ENCODE data around the gene MAGI2.
"Not testable (repeated sequence)": the region's sequence is repeated elsewhere in the genome, so short reads cannot be mapped to it uniquely, and the experiment has no call there.

Gene MAGI2

GRCh38 chr7:78642751-78643150, 810.7 kb downstream of the MAGI2 start:
- no peak for DNase-seq (ENCODE audit: low read depth in 2 of 2)

DNA sequence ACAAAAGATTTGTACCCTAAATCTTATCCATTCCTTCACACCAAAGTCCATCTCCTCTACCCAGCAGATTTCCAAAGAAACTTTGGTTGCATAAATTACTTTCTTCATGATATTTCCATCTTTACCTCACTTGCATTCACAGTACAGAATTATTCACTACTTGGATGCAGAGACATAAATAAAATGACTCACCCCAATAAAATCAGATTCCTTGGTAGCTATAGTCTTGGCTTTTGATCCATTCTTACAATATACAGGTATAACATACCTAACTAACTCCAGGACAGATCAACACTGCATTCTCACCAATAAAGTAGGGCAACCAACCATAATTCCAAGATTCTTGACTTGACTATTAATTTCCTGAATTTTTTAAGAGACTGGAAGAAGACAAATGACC, 815.1 kb downstream of the MAGI2 start:
- no peak for DNase-seq (ENCODE audit: low read depth in 2 of 2)

- DNase-seq (ENCODE audit: low read depth in 2 of 2), result no peak
Observed at GRCh38 chr7:78636727-78637126, 816.7 kb downstream of the MAGI2 start.

GRCh38 chr7:78635026-78635793, 818.3 kb downstream of the MAGI2 start:
- DNase-seq (ENCODE audit: low read depth in 2 of 2), result no peak

GRCh38 chr7:78634093-78634492, 819.4 kb downstream of the MAGI2 start:
- no peak for DNase-seq (ENCODE audit: low read depth in 2 of 2)

DNA sequence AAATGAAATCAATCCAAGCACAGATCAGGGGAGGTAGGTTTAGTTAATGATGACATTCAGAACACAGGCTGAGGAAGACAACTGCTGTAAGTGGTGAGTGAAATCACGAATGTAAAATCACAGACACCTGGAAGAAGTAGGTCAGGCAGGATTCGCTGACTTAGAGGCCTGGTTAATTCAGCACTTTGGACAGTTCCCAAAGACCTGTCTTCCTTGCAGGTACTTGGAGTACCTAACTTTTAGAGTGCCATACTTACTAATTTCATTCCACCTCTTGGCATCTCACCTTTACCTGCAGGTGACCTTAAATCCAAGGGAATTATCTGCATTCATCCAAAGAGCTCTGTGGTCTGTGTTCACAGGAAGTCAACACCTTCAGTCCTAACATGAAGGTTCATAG, 832.5 kb downstream of the MAGI2 start:
- no peak for DNase-seq (ENCODE audit: low read depth in 2 of 2)

GRCh38 chr7:78616539-78616938, 836.9 kb downstream of the MAGI2 start:
- no peak for DNase-seq (ENCODE audit: low read depth in 2 of 2)

DNA sequence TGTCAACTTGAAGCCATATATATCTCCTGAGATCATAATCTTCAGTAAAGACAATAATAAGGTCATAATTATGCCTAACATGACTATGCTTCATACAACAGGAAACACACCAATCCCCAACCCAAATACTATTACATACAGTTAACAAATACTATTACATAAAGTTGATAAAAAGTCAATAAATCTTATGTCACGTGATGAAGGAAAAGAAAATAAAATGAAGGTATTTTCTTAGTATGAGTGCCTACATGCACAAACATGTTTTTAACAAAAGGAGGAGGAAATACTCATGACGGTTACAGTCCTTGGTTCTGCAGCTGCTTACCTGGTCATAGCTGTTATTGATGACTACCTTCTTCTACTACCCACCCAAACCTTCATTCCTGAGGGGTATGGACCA, 844.2 kb downstream of the MAGI2 start:
- no peak for DNase-seq (ENCODE audit: low read depth in 2 of 2)

GRCh38 chr7:78607099-78607498, 846.4 kb downstream of the MAGI2 start:
- no peak for DNase-seq (ENCODE audit: low read depth in 2 of 2)

DNA sequence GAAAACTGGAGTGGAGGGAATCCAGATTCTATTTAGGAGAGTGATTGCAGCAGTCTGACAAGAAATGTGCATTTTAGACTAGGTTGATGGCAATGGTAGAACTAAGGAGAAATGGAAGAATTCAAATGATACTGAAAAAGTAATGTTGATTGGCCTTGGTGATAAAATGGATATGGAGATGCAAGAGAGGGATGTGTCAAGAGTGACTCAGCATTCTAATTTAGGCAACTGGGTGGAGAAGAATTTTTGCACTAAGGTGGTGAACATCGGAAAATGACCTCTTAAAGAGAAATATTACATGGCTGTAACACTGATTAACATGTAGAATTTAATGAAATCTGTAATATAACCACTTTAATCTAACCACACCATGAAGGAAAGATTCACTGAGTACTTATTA, 848.3 kb downstream of the MAGI2 start:
- DNase-seq (ENCODE audit: low read depth in 2 of 2), result no peak

GRCh38 chr7:78601728-78602127, 851.7 kb downstream of the MAGI2 start:
- no peak for DNase-seq (ENCODE audit: low read depth in 2 of 2)

DNA sequence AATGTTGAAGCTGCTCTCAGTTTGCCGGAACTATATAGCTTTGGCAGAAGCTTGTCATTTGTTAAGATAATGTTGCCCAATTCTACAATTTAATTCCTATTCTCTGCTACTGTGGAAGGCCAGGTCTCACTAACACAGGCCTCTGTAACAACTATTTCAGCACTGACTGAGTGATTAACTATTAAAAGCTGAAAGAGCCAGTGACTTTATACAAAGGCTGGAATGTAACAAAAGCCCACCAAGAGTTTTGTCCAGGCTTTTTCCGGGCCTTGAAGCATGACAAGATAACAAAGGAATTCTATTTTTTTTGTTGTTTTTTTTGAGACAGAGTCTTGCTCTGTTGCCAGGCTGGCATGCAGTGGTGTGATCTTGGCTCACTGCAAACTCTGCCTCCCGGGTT, 859.3 kb downstream of the MAGI2 start:
- no peak for DNase-seq (ENCODE audit: low read depth in 2 of 2)

- DNase-seq (ENCODE audit: low read depth in 2 of 2), result no peak
Observed at GRCh38 chr7:78588393-78588792, 865.1 kb downstream of the MAGI2 start.

GRCh38 chr7:78587443-78588044, 865.9 kb downstream of the MAGI2 start:
- DNase-seq (ENCODE audit: low read depth in 2 of 2), result no peak

- DNase-seq (ENCODE audit: low read depth in 2 of 2), result no peak
Observed at GRCh38 chr7:78585980-78586379, 867.5 kb downstream of the MAGI2 start.

DNA sequence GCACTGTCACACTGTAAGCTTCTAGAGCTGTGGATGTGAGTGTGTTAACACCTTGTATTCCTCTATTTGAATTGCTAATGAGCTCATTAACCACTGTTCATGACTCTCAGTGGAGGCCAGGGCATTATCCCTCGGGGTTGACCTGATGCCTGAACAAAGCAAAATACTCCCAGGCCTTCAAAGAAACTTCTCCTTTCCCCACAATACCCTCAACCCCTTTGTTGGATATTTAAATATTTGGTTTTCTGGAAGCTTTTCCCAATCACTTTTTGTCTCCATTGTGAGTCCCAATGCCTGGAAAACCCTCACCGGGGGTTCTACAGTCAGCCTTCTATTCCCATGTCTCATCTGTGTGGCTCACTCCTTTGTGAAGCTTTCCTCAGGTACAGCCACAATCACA, 874.8 kb downstream of the MAGI2 start:
- DNase-seq (ENCODE audit: low read depth in 2 of 2), result no peak

DNA sequence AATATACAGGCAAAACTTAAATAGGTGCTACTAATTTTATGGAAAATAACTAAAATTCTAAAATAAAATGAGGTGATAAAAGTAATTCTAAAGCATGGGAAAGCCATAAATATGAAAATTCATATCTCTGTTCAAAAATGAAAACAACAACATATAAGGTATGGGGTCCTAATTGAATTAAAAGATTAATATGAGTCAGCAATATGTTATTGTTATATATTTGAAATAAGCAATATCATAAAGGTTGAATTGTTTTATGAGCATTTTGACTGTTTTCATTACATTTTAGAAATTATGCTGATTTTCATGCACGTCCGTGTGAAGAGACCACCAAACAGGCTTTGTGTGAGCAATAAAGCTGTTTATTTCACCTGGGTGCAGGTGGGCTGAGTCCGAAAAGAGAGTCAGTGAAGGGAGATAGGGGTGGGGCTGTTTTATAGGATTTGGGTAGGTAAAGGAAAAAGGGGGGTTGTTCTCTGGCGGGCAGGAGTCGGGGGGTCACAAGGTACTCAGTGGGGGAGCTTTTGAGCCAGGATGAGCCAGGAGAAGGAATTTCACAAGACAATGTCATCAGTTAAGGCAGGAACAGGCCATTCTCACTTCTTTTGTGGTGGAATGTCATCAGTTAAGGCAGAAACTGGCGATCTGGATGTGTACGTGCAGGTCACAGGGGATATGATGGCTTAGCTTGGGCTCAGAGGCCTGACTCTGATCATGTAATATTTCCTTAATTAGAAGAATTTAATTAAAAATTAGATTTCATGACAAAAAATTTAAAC, 876.1 kb downstream of the MAGI2 start:
- not testable (repeated sequence) for DNase-seq (ENCODE audit: low read depth in 2 of 2)

GRCh38 chr7:78576236-78576635, 877.2 kb downstream of the MAGI2 start:
- no peak for DNase-seq (ENCODE audit: low read depth in 2 of 2)

DNA sequence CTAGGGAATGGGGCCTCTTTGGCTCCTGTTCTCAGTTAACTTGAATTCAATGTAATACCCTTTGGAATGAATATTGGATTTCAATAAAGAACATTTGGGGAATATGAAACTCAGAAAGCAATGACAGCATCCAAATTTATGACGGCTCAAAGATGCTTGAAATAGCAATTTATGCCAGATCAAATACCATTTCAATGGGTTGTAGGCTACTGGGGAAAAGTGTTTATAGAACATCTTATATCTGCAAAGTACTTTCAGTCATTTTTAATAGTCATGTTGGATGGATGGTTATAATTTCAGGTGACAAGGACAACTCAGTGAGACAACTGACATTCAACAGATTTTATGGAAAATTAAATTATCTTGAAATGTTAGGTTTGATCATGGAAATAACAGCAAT, 882.2 kb downstream of the MAGI2 start:
- no peak for DNase-seq (ENCODE audit: low read depth in 2 of 2)

- DNase-seq (ENCODE audit: low read depth in 2 of 2), result no peak
Observed at GRCh38 chr7:78568690-78569089, 884.8 kb downstream of the MAGI2 start.

DNA sequence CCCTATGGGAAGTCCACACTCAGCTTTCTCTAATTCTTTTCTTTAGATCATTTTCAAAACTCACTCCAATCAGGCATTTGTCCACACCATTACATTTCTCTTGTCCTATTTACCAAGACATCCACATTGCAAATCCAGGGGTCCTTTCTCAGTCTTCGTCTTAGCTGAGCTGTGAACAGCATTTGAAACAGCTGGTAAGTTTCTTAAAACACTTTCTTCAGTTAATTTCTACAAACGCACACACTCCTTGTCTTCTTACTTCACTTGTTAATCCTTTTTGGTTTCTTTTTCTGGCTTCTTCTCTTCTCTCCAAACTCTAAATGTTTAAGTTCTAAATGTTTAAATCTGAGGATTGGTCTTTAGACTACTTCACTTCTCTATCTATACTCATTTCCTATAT, 885.6 kb downstream of the MAGI2 start:
- DNase-seq (ENCODE audit: low read depth in 2 of 2), result no peak

- no peak for DNase-seq (ENCODE audit: low read depth in 2 of 2)
Observed at GRCh38 chr7:78565784-78566183, 887.7 kb downstream of the MAGI2 start.

- DNase-seq (ENCODE audit: low read depth in 2 of 2), result no peak
Observed at GRCh38 chr7:78563191-78563590, 890.3 kb downstream of the MAGI2 start.

Data from stimulated activated CD8-positive, alpha-beta memory T cell treated with anti-CD3 and anti-CD28 coated beads, Interleukin-2, amount 100 ng/mL, for 48 hours (primary cell).